ENCODE measurements around the gene PRKD2. TPM values are rescaled to one million over a fixed set of nuclear protein-coding genes. Genes with fewer than 3 reads are reported as not detected.

PRKD2 gene
- total and polyA plus RNA-seq, 11 donors: 8.4 to 32.8 (median 12.1) TPM

- intact Hi-C loops (cut with DNase I): loop anchor here in 2 of 10 donors (5.0 to 10.0 kb wide), 3 partner anchors 46 to 252 kb away; no protein-coding TSS in a partner anchor
- H3K4me1 ChIP-seq: peaks cover 0 to 80% (median 52%) of the 10 kb centered on the region in 12 donors
- TF ChIP-seq, protein P1, sequence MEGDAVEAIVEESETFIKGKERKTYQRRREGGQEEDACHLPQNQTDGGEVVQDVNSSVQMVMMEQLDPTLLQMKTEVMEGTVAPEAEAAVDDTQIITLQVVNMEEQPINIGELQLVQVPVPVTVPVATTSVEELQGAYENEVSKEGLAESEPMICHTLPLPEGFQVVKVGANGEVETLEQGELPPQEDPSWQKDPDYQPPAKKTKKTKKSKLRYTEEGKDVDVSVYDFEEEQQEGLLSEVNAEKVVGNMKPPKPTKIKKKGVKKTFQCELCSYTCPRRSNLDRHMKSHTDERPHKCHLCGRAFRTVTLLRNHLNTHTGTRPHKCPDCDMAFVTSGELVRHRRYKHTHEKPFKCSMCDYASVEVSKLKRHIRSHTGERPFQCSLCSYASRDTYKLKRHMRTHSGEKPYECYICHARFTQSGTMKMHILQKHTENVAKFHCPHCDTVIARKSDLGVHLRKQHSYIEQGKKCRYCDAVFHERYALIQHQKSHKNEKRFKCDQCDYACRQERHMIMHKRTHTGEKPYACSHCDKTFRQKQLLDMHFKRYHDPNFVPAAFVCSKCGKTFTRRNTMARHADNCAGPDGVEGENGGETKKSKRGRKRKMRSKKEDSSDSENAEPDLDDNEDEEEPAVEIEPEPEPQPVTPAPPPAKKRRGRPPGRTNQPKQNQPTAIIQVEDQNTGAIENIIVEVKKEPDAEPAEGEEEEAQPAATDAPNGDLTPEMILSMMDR (IDR thresholded peaks at IDR 0.05): no peak
- no peak for TF ChIP-seq POLR2A (IDR thresholded peaks at IDR 0.05)
- H3K36me3 ChIP-seq: peaks cover 0 to 21% (median 4%) of the 10 kb centered on the region in 9 donors
- no peaks in the 10 kb centered on the region for H3K9me3 ChIP-seq
- WGBS, 4 donors: 69 to 84% (median 72%) methylated on average over 4 of the region's 4 CpGs
- ATAC-seq: no peak
- H3K4me3 ChIP-seq: no peak overlapping the region
- H3K27me3 ChIP-seq: no peaks in the 10 kb centered on the region
- H3K27ac ChIP-seq: peak overlapping the region in 1 of 12 donors; percentile 43
- no peak for DNase-seq
Observed at GRCh38 chr19:46742926-46743480, 26.1 kb upstream of the PRKD2 start.

- DNase-seq: peak in 1 of 5 donors; percentile 15
- TF ChIP-seq, protein P1 (IDR thresholded peaks at IDR 0.05): no peak
- no peak for TF ChIP-seq POLR2A (IDR thresholded peaks at IDR 0.05)
- Histone ChIP-seq H3K9me3 (no peaks in the 10 kb centered on the region), H3K4me3 (no peak overlapping the region), H3K27me3 (no peaks in the 10 kb centered on the region), H3K4me1 (peaks cover 3 to 86% (median 61%) of the 10 kb centered on the region in 12 donors), H3K27ac (no peak overlapping the region), H3K36me3 (peaks cover 0 to 32% (median 13%) of the 10 kb centered on the region in 9 donors)
- 83 to 88% (median 85%) methylated on average over 17 of the region's 17 CpGs for WGBS, 4 donors
- ATAC-seq: no peak
- intact Hi-C loops (cut with DNase I): loop anchor here in 2 of 10 donors (5.0 to 10.0 kb wide), 3 partner anchors 44 to 253 kb away; no protein-coding TSS in a partner anchor
Observed at GRCh38 chr19:46741447-46741846, 24.5 kb upstream of the PRKD2 start.

GRCh38 chr19:46739290-46739771 is 22.4 kb upstream of the PRKD2 start:
- Histone ChIP-seq H3K27me3 (no peaks in the 10 kb centered on the region), H3K36me3 (peaks cover 0 to 49% (median 26%) of the 10 kb centered on the region in 9 donors), H3K4me1 (peaks cover 3 to 96% (median 64%) of the 10 kb centered on the region in 12 donors), H3K9me3 (no peaks in the 10 kb centered on the region), H3K27ac (peak overlapping the region in 11 of 12 donors; percentile 56 to 90 (median 74)), H3K4me3 (no peak overlapping the region)
- 45 to 56% (median 47%) methylated on average over 9 to 14 of the region's 14 CpGs for WGBS, 4 donors
- TF ChIP-seq, protein P1 (IDR thresholded peaks at IDR 0.05): no peak
- peak in 1 of 2 donors; percentile 25 for TF ChIP-seq POLR2A (IDR thresholded peaks at IDR 0.05)
- peak; percentile 89 to 94 (median 92) for ATAC-seq
- intact Hi-C loops (cut with DNase I): loop anchor here in 1 of 10 donors (5.0 kb wide), 1 partner anchor 42 kb away; no protein-coding TSS in a partner anchor
- peak; percentile 87 to 96 (median 88) for DNase-seq

GRCh38 chr19:46737761-46738171 is 20.9 kb upstream of the PRKD2 start:
- peak in 2 of 5 donors; percentile 32 to 49 for DNase-seq

More at GRCh38 chr19:46737761-46738171, 20.9 kb upstream of the PRKD2 start:
- peak overlapping the region in 6 of 12 donors; percentile 26 to 63 (median 41) for H3K27ac ChIP-seq
- ATAC-seq: no peak
- peaks cover 3 to 93% (median 56%) of the 10 kb centered on the region in 12 donors for H3K4me1 ChIP-seq
- H3K4me3 ChIP-seq: no peak overlapping the region
- H3K36me3 ChIP-seq: peaks cover 0 to 64% (median 40%) of the 10 kb centered on the region in 9 donors
- H3K27me3 ChIP-seq: no peaks in the 10 kb centered on the region
- intact Hi-C loops (cut with DNase I): loop anchor here in 1 of 10 donors (5.0 kb wide), 1 partner anchor 40 kb away; no protein-coding TSS in a partner anchor
- no peak for TF ChIP-seq POLR2A (IDR thresholded peaks at IDR 0.05)
- TF ChIP-seq, protein P1 (IDR thresholded peaks at IDR 0.05): no peak
- 52 to 60% (median 56%) methylated on average over 17 to 19 of the region's 19 CpGs for WGBS, 4 donors
- no peaks in the 10 kb centered on the region for H3K9me3 ChIP-seq

Measured in heart left ventricle (tissue), 16 donors.